HG03060 (cell line): ENCODE data around the gene B3GAT3.
A peak's percentile ranks its signal among the peaks of the same experiment; 100 is the strongest.
"Not testable (repeated sequence)": the region's sequence is repeated elsewhere in the genome, so short reads cannot be mapped to it uniquely, and the experiment has no call there.

Source experiments
- ATAC-seq: cut with Tn5 transposase; IDR thresholded peaks from one replicate; pipeline ENCODE4 v1.9.1; 2021; ENCODE audit warnings: low read depth, moderate number of reproducible peaks; ENCODE audit not compliant: unreplicated experiment

The B3GAT3 gene

DNA sequence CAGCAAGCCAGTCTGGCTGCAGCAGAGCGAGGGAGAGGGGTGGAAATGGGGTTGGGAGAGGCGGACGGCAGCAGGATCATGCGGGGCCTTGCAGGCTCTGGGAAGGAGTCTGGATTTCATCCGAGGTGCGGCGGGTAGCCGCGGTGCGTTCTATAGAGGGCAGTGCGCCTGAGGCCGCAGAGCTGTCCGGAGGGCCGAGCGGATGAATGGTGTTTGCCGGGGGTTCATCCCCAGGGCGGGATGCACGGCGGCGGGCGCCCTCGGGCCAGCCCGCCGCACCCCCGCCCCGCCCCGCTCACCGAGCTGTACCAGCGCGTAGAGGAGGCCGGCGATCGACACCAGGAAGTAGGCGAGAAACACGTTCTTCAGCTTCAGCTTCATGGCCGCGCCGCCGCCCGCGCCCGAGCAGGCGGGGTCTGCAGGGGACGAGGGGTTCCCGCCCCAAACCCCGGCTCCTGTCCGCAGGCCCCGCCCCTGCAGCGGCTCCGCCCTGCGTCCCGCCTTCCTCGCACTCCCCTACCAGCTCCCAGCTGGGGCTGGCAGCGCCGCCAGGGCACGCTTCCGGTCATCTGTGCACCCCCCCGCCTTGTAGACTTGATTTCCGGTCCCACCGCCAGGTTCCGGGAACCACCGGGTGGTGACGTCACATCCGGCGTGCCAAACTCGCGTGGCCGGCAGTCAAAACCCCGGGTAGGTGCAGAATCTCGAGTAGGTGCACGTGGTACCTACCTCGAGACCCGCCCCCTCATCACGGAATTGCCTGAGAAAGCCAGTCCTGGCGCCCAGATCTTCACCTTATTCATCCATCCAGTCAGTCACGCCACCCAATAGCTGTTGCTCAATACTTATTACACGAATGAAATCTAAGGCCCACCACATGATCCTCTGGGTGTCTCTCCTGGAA lies at the start of gene B3GAT3:
B3GAT3 (minus strand) TSS at position 420 of the 904 bp plus-strand sequence; CDS start at position 381, 39 bp downstream.
- ATAC-seq: peak; percentile 70

- ATAC-seq: no peak
Observed at GRCh38 chr11:62671236-62671607, 49.4 kb upstream of the B3GAT3 start.

GRCh38 chr11:62669420-62670161 lies 47.8 kb upstream of the B3GAT3 start:
- no peak for ATAC-seq

GRCh38 chr11:62667460-62667859 lies 45.7 kb upstream of the B3GAT3 start:
- ATAC-seq: no peak

DNA sequence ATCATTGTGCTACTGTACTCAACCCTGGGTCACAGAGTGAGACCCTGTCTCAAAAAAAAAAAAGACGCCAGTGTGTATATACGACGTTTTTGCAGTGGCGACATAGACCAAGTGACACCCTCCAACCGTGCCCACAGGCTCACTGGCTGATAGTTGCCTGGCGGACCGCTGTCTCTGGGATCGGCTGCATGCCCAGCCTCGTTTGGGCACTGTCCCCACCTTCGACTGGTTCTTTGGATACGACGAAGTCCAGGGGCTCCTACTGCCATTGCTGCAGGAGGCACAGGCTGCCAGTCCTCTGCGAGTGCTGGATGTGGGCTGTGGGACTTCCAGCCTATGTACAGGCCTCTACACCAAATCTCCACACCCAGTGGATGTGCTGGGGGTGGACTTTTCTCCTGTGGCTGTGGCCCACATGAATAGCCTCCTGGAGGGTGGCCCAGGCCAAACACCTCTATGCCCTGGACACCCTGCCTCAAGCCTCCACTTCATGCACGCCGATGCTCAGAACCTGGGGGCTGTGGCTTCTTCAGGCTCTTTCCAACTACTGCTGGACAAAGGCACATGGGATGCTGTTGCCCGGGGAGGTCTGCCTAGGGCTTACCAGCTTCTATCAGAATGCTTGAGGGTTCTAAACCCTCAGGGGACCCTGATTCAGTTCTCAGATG lies 44.6 kb upstream of the B3GAT3 start:
- ATAC-seq: no peak

DNA sequence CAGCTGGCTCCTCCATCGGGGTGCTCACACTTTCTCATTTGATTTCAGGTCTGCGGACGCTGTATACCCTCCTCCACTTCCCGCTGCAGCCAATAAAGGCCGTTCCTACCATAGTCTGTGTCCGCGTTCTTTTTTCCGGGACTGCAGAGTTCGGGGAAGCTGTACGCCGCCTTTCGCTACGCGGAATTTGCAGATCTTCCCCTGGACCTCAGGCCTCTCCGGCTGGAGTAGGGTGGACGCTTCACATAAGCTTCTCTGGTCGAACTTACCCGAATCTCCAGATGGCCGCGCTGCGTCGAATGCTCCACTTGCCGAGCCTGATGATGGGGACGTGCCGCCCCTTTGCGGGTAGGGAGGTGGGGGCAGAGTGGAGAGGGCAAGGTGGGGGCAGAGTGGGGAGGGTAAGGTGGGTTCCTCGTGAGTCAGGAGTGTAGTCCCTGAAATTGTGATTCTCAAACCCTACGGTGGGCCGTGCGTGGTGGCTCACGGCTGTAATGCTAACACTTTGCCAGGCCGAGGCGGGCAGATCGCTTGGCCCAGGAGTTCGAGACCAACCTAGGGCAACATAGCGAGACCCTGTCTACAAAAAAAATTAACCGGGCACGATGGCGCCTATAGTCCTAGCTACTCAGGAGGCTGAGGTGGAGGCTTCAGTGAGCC lies 43.9 kb upstream of the B3GAT3 start:
- peak; percentile 6 for ATAC-seq

DNA sequence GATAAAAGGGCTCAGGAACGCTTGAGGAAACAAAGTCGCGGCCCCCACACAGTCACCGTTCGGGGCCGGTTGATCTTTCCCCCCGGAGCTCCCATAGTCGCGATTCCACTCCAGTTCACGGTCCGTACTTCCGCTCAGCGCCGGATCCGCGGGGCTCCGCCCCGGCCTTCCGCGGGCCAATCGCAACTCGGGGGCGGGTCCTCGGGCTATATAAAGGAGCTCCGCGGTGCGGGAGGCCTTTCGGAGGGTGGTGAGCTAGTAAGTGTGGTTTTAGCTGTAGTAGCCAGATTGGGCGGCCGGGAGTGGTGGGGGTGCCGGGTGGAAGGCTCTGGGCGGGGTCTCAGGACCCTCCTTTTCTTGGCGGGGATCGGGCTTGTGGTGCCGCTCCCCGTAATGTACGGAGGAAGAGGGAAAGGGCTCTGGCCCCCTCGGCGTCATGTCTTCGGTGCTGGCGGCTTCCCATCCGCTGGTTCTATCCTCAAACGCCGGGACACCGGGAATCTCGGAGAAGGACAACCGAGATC lies 43.4 kb upstream of the B3GAT3 start, which contains the start of the genes C11orf98 and CSKMT:
C11orf98 (minus strand) TSS at position 136 of the 524 bp plus-strand sequence; CDS start at position 95, 41 bp downstream.
CSKMT (plus strand) TSS at position 238 of the 524 bp plus-strand sequence. CDS start 568 bp downstream, outside the sequence.
- peak; percentile 46 for ATAC-seq

DNA sequence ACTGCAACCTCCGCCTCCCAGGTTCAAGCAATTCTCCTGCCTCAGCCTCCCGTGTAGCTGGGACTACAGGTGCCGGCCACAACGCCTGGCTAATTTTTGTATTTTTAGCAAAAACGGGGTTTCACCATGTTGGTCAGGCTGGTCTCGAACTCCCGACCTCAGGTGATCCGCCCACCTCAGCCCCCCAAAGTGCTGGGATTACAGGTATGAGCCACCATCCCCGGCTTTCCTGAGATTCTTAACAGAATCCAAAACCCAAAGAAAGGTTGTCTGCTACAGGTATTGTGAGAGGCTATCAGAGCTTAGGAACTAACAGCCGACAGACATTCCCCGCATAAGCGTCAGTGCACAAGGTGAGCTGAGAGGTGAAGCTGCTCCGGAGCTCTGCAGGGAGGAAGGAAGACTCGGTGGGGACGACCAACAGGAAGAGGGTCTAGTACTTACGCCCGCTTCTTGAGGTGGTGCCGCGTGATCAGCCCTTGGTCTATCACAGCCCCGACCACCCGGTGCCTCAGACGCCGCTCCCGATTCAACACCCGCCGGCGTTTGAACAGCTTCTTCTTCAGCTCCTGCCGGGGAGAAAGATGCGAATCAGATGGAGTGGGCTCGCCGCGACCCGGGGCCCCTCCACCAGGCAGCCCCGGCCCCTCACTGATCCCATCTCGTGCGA lies 42.8 kb upstream of the B3GAT3 start:
- peak; percentile 17 for ATAC-seq

- ATAC-seq: no peak
Observed at GRCh38 chr11:62656796-62657429, 35.1 kb upstream of the B3GAT3 start.

DNA sequence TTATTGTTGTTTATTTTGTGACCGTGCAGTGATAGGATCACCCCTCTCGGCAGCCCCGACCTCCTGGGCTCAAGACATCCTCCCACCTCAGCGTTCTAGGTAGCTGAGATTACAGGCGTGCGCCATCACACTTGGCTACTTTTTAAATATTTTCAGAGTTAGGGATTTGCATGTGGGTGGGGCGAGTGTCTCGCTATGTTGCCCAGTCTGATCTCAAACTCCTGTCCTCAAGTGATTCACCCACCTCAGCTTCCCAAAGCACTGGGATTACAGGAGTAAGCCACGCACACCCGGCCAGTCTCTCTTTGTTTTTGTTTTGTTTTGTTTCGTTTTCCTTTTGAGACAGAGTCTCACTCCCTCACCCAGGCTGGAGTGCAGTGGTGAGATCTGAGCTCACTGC lies 32.5 kb upstream of the B3GAT3 start:
- no peak for ATAC-seq

DNA sequence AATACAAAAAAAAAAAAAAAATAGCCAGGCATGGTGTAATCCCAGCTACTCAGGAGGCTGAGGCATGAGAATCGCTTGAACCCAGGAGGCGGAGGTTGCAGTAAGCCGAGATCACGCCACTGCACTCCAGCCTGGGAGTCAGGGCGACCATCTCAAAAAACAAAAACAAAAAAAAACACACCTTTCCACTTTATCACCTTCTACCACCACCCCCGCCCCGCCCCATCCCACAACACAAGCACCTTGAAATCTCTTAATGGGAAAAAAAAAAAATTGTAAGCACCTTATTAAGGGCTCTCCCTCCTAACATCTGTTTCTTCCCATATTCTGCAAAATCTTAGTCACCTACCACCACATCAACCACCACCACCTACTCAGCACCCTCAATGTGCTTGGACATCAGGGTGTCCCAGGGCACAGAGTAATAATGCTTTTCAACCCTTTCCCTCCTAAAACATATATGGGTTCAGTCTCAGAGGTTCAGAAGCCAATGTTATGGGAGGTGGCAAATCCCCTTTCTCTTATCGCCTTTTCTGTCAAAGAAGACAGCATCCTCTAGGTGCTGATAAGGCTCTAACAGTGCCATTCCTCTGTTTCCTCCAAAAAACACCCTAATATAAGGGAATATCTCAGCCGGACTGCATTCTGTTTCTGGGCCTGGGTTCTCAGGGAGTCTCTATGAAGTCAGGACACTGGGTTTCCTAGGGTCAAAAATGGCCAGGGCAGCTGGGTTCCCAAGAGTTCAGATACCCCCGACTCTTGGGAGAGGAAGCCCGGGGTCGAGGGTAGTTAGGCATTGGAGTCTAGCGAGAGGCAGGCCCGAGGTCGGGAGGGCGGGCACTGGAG lies 30.6 kb upstream of the B3GAT3 start:
- ATAC-seq: peak; percentile 9

DNA sequence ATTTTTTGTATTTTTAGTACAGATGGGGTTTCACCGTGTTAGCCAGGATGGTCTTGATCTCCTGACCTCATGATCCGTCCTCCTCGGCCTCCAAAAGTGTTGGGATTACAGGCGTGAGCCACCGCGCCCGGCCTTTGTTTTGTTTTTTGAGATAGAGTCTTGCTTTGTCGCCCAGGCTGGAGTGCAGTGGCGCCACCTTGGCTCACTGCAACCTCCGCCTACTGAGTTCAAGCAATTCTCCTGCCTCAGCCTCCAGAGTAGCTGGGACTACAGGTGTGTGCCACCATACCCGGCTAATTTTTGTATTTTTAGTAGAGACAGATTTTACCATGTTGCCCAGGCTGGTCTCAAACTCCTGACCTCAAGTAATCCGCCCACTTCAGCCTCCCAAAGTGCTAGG lies 28.5 kb upstream of the B3GAT3 start:
- ATAC-seq: not testable (repeated sequence)

DNA sequence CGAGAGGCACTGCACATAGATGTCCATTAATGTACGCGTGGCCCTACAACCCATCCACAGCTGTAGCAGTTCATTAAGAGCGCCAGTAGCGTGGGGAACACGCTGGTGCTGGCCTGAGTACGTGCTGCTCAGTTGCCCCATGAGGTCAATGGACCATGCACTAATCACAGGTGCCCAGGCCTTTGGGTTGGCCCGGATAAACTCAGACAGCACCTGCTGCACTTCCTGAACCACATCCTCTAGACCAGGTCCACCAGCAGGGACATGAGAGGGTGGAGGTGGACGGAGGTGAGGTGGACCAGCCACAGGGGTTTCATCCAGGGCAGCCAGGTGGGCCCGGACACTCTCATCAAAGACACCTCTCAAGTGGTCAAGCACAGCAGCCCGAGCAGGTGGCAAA lies 27.7 kb upstream of the B3GAT3 start:
- no peak for ATAC-seq

DNA sequence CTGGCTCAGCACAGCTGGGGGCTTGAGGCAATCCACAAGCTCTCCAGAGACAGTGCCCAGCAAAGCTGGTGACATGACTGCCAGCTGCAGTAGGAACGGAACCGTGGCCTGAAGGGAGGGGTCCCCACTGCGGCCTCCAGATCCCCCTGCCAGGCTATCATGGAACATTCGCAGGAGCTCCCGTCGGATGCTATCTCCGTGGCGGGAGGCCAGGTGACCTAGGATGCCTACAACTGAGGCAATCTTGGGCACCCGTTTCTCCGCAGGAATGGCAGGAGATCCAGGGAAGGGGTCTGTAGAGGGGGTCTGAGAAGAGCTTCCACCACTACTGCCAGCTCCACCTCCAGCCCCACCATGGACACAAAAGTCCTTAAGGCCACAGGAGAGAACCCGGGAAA lies 27.2 kb upstream of the B3GAT3 start:
- no peak for ATAC-seq

DNA sequence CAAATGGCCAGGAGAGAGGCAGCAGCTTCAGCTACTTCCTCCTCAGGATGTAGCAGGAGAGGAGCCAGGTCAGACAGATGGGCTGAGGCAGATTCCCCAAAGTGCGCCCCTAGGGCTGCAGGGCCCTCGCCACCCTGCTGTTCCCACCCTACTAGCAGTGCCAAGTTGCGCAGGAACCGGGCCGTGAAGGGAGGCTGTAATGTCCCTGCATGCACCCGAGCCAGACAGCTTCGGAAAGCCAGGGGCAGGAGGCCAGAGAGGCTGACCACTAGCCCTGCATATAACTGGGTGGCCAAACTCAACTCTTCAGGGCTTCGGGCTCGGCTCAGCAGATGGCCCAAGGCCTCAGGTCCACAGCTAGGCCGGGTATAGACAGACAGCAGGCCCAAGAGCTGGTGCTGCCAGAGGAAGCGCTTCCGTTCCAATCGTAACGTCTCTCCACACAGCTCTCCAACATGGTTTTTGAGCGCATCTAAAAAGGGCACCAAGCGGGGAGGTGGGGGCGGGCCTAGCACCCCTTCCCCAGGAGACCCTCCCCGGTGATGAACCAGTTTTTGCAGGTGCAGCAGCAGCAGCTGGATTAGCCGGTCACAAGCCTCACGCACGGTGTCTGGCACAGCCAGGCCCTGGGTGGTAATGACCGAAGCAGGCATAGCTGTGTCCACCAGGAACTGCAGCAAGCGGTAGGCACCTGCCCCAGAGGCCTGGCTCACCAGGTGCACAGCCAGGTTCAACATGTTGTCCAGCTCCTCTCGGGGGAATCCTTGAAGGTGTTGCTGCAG lies 26.6 kb upstream of the B3GAT3 start:
- ATAC-seq: no peak

- ATAC-seq: no peak
Observed at GRCh38 chr11:62647609-62648005, 25.8 kb upstream of the B3GAT3 start.

- ATAC-seq: no peak
Observed at GRCh38 chr11:62646825-62647608, 25.2 kb upstream of the B3GAT3 start.
